NB4 (cell line): ENCODE data around the gene CIDEB.

Experiments used
- DNase-seq: peaks from one replicate; pipeline ENCODE4 v3.0.0; 2010; ENCODE audit warnings: low read depth
- H3K4me3 ChIP-seq: one replicate; pipeline ENCODE4 v1.5.1; 2011; ENCODE audit warnings: mild to moderate bottlenecking, low read depth, low read length, moderate library complexity
- CTCF ChIP-seq: IDR thresholded peaks from one replicate; pipeline ENCODE4 v1.5.1; 2012; ENCODE audit warnings: low read depth, low read length
- MAX ChIP-seq: IDR thresholded peaks from 2 replicates; pipeline ENCODE4 v1.6.1; 2011; ENCODE audit warnings: low read depth, low read length
- MYC ChIP-seq: IDR thresholded peaks from 2 replicates; pipeline ENCODE4 v1.6.1; 2011; ENCODE audit warnings: low read depth, low read length
- POLR2A ChIP-seq: IDR thresholded peaks from 2 replicates; pipeline ENCODE4 v1.6.1; 2011; ENCODE audit warnings: mild to moderate bottlenecking; ENCODE audit not compliant: insufficient read length; ENCODE audit errors: extremely low read depth

The CIDEB gene

GRCh38 chr14:24296341-24297157, 11.2 kb downstream of the CIDEB start:
- TF ChIP-seq CTCF: peak; percentile 71
- peak; percentile 39 for TF ChIP-seq MYC
- peak; percentile 74 for TF ChIP-seq MAX
- TF ChIP-seq POLR2A: no peak
- H3K4me3 ChIP-seq: no peak overlapping the region
- DNase-seq: peak; percentile 91

- no peak for TF ChIP-seq MAX
- TF ChIP-seq MYC: no peak
- TF ChIP-seq POLR2A: no peak
- no peak for TF ChIP-seq CTCF
- no peak for DNase-seq
- no peak overlapping the region for H3K4me3 ChIP-seq
Measured at GRCh38 chr14:24293525-24293924, 14.3 kb downstream of the CIDEB start.

- no peak overlapping the region for H3K4me3 ChIP-seq
- DNase-seq: no peak
- no peak for TF ChIP-seq MYC
- no peak for TF ChIP-seq MAX
- no peak for TF ChIP-seq CTCF
- TF ChIP-seq POLR2A: no peak
Measured at GRCh38 chr14:24292118-24292807, 15.5 kb downstream of the CIDEB start.

GRCh38 chr14:24291446-24292117, 16.2 kb downstream of the CIDEB start:
- DNase-seq: no peak
- no peak overlapping the region for H3K4me3 ChIP-seq
- TF ChIP-seq MYC (no peak), MAX (no peak), POLR2A (no peak), CTCF (no peak)

- DNase-seq: no peak
- TF ChIP-seq MYC (no peak), POLR2A (no peak), CTCF (no peak), MAX (no peak)
- no peak overlapping the region for H3K4me3 ChIP-seq
Measured at GRCh38 chr14:24290746-24291145, 17.0 kb downstream of the CIDEB start.
